ENCODE results near the gene ACP2.
"Not testable (repeated sequence)": the region's sequence is repeated elsewhere in the genome, so short reads cannot be mapped to it uniquely, and the experiment has no call there.

DNA sequence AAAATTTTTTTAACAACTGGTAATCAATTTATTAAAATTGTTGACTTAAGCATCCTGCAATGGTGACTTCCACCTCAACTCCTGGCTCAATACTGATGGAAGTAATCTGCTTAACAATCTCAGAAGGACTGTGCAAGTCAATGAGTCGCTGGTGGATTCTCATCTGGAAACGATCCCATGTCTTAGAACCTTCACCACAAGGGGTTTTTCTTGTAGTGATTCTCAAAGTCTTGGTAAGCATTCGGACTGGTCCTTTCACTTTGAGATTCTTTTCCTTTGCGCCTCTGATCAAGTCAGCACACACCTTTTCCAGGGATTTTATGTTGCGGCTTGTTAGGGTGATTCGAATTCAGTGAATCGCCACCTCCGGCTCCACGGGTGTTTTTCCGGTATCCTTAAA is 57.5 kb downstream of the ACP2 start:
- TF ChIP-seq CTCF, EZH2 (IDR thresholded peaks at IDR 0.05): not testable (repeated sequence)
